SU-DHL-6 (cell line): Measurements from ENCODE around the gene ACHE.
"Not testable (repeated sequence)": the region's sequence is repeated elsewhere in the genome, so short reads cannot be mapped to it uniquely, and the experiment has no call there.

Source experiments
- H2AFZ ChIP-seq: fragments of 200-600 bp; sonication (generic); 2 replicates; pipeline ENCODE4 v1.6.1; 2014; ENCODE audit warnings: low read depth, mild to moderate bottlenecking, moderate library complexity, mixed read lengths, antibody characterized with exemption, low read length; ENCODE audit not compliant: severe bottlenecking
- H3F3A ChIP-seq: fragments of 200-600 bp; shearing (Covaris generic); 2 replicates; pipeline ENCODE4 v1.6.0; 2016; ENCODE audit warnings: antibody characterized with exemption, mild to moderate bottlenecking; ENCODE audit not compliant: insufficient read depth
- H3K27ac ChIP-seq: fragments of 200-600 bp; sonication (generic); 2 replicates; pipeline ENCODE4 v1.5.1; 2016; ENCODE audit warnings: low read depth, mild to moderate bottlenecking, low read length, moderate library complexity, mixed read lengths
- H3K27me3 ChIP-seq: fragments of 200-600 bp; sonication (generic), shearing (Covaris generic); 2 replicates; pipeline ENCODE4 v1.6.0; 2014; ENCODE audit warnings: mild to moderate bottlenecking, low read length
- H3K36me3 ChIP-seq: fragments of 200-600 bp; sonication (generic); 2 replicates; pipeline ENCODE4 v1.6.1; 2014; ENCODE audit warnings: mild to moderate bottlenecking, low read length, mixed read lengths
- H3K4me2 ChIP-seq: fragments of 300-600, 200-600 bp; shearing (Covaris generic), sonication (generic); 2 replicates; pipeline ENCODE4 v1.6.0; 2014; ENCODE audit warnings: low read length, low read depth, mild to moderate bottlenecking; ENCODE audit not compliant: poor library complexity, severe bottlenecking
- H3K4me3 ChIP-seq: fragments of 200-600 bp; sonication (generic); 2 replicates; pipeline ENCODE4 v1.5.1; 2014; ENCODE audit warnings: antibody characterized with exemption, low read length, mild to moderate bottlenecking, mixed read lengths; ENCODE audit not compliant: insufficient read depth, poor library complexity, severe bottlenecking
- H3K79me2 ChIP-seq: fragments of 200-600 bp; sonication (generic); 2 replicates; pipeline ENCODE4 v1.6.1; 2014; ENCODE audit warnings: mild to moderate bottlenecking, low read length, moderate library complexity; ENCODE audit not compliant: insufficient read depth
- H3K9ac ChIP-seq: fragments of 200-600 bp; sonication (generic); 2 replicates; pipeline ENCODE4 v1.7.0; 2014; ENCODE audit warnings: mild to moderate bottlenecking, low read length
- H3K9me2 ChIP-seq: fragments of 200-600 bp; sonication (generic); replicated peaks from 2 replicates; pipeline ENCODE4 v1.6.1; 2014; ENCODE audit warnings: low read length; ENCODE audit not compliant: insufficient read depth
- H3K9me3 ChIP-seq: fragments of 200-600 bp; sonication (generic); 2 replicates; pipeline ENCODE4 v1.6.1; 2014; ENCODE audit warnings: low read length, mixed read lengths; ENCODE audit not compliant: insufficient read depth
- H4K20me1 ChIP-seq: fragments of 200-600 bp; sonication (generic); 2 replicates; pipeline ENCODE4 v1.6.1; 2014; ENCODE audit warnings: low read depth, mild to moderate bottlenecking, antibody characterized with exemption, low read length, moderate library complexity, mixed read lengths
- EZH2phosphoT487 ChIP-seq: fragments of 200-600 bp; sonication (generic), shearing (Covaris generic); conservative IDR thresholded peaks from 2 replicates; pipeline ENCODE4 v1.6.1; 2018; ENCODE audit warnings: mild to moderate bottlenecking, antibody characterized with exemption, low read length, moderate library complexity, mixed read lengths
- TF ChIP-seq, protein P1 (sequence below): fragments of 200-600 bp; sonication (generic); IDR thresholded peaks from one replicate; pipeline ENCODE4 v1.5.1; 2017; ENCODE audit warnings: antibody characterized with exemption, mild to moderate bottlenecking, low read length, moderate library complexity; ENCODE audit not compliant: insufficient read depth, poor library complexity, severe bottlenecking

Gene ACHE

DNA sequence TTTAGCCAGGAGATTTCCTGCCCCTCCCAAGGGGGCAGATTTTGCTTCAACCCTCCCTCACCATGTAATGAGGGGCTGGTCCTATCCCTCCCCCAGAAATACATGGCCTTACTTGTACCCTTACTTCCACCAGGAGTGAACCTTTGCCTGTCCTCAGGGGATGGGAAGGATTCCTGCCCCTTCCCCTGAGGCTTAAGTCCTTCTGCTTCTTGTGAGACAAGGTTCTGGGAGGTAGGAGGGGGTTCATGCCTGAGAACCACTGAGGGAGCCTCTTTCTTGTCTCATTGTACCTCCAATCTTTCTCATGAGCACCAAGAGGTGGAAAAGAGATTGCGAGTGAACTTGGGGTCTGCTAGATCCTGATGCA lies 34.1 kb upstream of the ACHE start:
- Histone ChIP-seq H3K9me3 (peaks cover 6% of the 10 kb centered on the region; the same call in 1 of the 2 replicates), H3K4me2 (no peak overlapping the region), H3K36me3 (no peaks in the 10 kb centered on the region), H3K9me2 (no peaks in the 10 kb centered on the region), H3K27ac (no peak overlapping the region), H3K4me3 (no peak overlapping the region), H2AFZ (no peak overlapping the region), H3K79me2 (no peaks in the 10 kb centered on the region), H3K27me3 (no peaks in the 10 kb centered on the region; the same call in 1 of the 2 replicates), H3F3A (no peaks in the 10 kb centered on the region), H4K20me1 (no peaks in the 10 kb centered on the region), H3K9ac (no peak overlapping the region)
- TF ChIP-seq EZH2phosphoT487, result no peak
- TF ChIP-seq, protein P1, sequence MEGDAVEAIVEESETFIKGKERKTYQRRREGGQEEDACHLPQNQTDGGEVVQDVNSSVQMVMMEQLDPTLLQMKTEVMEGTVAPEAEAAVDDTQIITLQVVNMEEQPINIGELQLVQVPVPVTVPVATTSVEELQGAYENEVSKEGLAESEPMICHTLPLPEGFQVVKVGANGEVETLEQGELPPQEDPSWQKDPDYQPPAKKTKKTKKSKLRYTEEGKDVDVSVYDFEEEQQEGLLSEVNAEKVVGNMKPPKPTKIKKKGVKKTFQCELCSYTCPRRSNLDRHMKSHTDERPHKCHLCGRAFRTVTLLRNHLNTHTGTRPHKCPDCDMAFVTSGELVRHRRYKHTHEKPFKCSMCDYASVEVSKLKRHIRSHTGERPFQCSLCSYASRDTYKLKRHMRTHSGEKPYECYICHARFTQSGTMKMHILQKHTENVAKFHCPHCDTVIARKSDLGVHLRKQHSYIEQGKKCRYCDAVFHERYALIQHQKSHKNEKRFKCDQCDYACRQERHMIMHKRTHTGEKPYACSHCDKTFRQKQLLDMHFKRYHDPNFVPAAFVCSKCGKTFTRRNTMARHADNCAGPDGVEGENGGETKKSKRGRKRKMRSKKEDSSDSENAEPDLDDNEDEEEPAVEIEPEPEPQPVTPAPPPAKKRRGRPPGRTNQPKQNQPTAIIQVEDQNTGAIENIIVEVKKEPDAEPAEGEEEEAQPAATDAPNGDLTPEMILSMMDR, result no peak

DNA sequence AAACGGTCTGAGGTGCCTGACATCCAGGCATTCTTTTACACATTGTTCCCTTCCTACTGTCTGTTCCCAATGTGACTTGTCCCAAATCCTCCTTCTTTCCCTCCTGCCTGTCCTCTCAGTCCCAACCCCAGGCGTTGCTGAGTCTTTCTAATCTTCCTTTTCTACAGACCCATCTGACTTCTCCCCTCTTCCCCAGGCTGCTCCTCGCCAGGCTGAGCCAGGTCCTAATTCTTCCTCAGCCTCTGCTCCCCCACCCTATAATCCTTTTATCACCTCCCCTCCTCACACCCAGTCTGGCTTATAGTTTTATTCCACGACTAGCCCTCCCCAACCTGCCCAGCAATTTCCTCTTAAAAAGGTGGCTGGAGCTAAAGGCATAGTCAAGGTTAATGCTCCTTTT lies 27.9 kb upstream of the ACHE start:
- H3K9me2 ChIP-seq, result not testable (repeated sequence)

GRCh38 chr7:100921039-100921438 lies 25.4 kb upstream of the ACHE start:
- Histone ChIP-seq H2AFZ (no peak overlapping the region), H3K4me2 (no peak overlapping the region), H3K9ac (no peak overlapping the region), H3K36me3 (no peaks in the 10 kb centered on the region), H3K27me3 (no peaks in the 10 kb centered on the region), H3K9me2 (no peaks in the 10 kb centered on the region), H3K27ac (no peak overlapping the region), H4K20me1 (no peaks in the 10 kb centered on the region), H3K9me3 (no peaks in the 10 kb centered on the region), H3F3A (no peaks in the 10 kb centered on the region), H3K4me3 (no peak overlapping the region), H3K79me2 (no peaks in the 10 kb centered on the region)
- TF ChIP-seq EZH2phosphoT487, result no peak
- TF ChIP-seq, protein P1, result no peak

More for the DNA sequence above, 27.9 kb upstream of the ACHE start:
- not testable (repeated sequence) for H3K79me2 ChIP-seq, H3K9ac ChIP-seq, H3K27ac ChIP-seq, H3K4me3 ChIP-seq, H4K20me1 ChIP-seq, H3K4me2 ChIP-seq, H2AFZ ChIP-seq, H3K36me3 ChIP-seq, H3F3A ChIP-seq, H3K9me3 ChIP-seq, H3K27me3 ChIP-seq

GRCh38 chr7:100919779-100920437 lies 24.2 kb upstream of the ACHE start:
- not testable (repeated sequence) for H3K4me3 ChIP-seq, H3K9me3 ChIP-seq, H3K36me3 ChIP-seq, H4K20me1 ChIP-seq, H3K9me2 ChIP-seq, H3F3A ChIP-seq, H3K9ac ChIP-seq, H3K79me2 ChIP-seq, H3K4me2 ChIP-seq, H2AFZ ChIP-seq, H3K27ac ChIP-seq, H3K27me3 ChIP-seq

DNA sequence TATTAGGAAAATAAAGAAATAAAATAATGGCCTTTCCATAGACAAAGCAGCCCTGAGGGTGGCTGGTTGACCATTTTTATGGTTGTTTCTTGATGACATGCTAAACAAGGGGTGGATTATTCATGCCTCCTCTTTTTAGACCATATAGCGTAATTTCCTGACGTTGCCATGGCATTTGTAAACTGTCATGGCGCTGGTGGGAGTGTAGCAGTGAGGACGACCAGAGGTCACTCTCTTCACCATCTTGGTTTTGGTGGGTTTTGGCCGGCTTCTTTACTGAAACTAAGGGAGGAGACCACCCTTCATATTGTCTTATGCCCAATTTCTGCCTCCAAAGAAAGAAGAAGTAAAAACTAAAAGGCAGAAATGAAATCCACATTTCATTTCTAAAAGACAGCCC lies 23.6 kb upstream of the ACHE start:
- H3K4me3 ChIP-seq, H3K9me2 ChIP-seq, H3K4me2 ChIP-seq, H3K36me3 ChIP-seq, H3K27me3 ChIP-seq, H3K9me3 ChIP-seq, H3K9ac ChIP-seq, H3K79me2 ChIP-seq, H4K20me1 ChIP-seq, H2AFZ ChIP-seq, H3K27ac ChIP-seq, H3F3A ChIP-seq: not testable (repeated sequence)
